NOMO-1 (cell line): Measurements from ENCODE around the gene PXK.
"Not testable (repeated sequence)": the region's sequence is repeated elsewhere in the genome, so short reads cannot be mapped to it uniquely, and the experiment has no call there.

ENCODE experiments used
- DNase-seq, 2 experiments: peaks; one replicate each; lab custom pipeline; 2025; ENCODE audit not compliant: unreplicated experiment in 2 of 2; lab: John Stamatoyannopoulos, UW

PXK gene

DNA sequence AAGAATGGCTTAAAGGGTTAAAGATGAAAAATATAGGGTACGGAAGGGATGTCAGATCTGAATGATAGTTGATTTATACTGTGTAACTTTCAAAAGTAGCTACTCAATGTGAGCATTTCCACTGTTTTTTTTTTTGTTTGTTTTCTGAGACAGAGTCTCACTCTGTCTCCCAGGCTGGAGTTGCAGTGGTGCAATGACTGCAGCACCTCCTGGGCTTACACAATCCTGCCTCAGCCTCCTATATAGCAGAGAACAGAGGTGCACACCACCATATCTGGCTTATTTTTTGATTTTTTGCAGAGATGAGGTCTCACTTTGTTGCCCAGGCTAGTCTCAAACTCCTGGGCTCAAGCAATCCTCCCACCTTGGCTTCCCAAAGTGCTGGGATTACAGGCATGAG is 9.9 kb upstream of the PXK start:
- no peak for DNase-seq

DNA sequence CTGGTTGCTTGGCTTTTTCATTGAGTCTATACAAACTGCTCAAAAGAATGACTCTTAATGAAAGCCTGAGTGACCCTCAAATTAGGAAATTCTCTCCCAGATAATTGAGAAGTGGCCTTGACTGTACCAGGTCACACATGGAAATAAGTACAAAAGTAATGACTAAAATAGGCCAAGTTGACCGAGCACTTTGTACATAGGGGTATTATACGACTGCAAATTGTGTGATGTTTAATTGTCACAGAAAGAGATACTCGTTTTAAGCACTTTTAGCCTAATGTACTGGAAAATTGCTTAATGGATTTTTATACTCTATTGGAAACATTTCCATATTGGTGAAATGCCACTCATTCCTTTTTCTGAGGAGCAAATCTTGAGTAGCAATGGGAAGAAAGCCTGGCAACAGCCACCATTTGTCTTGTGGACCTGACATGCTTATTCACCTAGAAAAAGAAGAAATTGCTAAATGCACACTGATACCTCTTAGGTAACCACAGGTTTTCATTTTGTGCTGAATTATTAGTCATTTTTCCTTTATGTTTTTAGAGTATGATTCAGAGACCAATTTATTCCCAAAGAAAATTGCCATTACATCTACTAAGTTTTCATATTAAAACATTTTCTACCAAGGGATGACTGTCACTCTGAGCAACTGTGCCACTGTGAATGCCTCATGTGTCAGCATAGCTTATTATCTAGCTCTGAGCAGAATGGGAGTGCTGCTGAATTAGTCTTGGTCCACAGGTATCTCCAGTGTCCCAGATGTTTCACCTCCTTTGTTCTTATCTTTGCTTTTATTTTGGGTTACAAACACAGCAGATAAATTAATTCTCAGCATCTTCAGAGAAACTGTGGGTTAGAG is 8.9 kb upstream of the PXK start:
- no peak for DNase-seq

DNA sequence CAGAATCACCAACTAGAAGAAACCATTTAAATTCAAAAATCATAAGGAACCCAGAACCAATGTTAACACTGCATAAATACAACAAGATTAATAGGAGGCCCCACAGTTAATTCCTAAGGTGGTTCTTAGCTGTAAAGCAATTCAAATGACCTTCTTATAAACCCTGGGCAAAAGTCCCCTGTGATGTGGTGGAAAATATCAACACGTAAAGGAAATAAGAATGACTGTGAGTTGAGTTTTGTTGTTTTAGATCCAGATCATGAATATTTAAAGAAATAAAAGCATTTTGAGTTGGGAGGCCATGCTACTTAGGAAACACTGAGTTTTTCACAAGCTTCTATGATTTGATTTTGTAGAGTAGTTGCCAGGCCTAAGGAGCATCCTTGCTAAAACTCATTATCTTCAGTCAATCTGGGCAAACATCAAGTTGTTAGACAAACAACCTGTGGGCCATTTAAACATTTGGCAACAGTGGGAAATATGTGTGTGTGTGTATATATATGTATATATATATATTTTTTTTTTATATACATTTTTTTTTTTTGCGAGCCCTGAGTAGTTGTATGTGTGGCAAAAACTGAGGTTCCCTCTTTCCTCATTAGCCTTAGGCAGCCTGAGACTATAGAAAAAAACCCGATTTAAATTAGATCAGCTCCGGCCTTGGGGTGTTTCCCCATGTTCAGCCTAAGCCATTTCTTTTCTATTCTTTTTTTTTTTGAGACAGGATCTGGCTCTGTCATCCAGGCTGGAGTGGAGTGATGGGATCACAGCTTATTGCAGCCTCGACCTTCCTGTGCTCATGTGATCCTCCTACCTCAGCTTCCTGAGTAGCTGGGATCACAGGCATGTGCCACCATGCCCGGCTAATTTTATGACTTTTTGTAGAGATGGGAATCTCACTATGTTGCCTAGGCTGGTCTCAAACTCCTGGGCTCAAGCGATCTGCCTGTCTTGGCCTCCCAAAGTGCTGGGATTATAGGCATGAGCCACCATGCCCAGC is 8.0 kb upstream of the PXK start:
- no peak for DNase-seq

DNA sequence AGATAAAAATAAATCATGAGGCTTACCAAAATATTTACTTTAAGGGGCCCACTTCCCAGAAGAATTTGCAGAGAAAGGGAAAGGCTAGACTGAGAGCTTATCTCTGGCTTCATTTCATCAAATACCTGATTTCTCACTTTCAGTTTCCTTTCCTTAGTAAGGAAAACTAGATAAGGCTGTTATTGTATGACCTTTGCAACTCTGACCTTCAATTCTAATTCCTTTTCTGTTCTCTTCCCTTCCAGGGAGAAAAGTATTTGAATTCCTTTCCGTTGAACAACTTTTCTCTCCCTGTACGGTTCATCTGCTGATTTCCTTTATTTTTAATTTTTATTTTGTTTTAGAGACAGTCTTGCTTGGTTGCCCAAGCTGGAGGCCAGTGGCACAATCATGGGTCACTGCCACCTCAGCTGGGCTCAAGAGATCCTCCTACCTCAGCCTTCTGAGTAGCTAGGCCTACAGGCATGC is 7.1 kb upstream of the PXK start:
- DNase-seq, result no peak

DNA sequence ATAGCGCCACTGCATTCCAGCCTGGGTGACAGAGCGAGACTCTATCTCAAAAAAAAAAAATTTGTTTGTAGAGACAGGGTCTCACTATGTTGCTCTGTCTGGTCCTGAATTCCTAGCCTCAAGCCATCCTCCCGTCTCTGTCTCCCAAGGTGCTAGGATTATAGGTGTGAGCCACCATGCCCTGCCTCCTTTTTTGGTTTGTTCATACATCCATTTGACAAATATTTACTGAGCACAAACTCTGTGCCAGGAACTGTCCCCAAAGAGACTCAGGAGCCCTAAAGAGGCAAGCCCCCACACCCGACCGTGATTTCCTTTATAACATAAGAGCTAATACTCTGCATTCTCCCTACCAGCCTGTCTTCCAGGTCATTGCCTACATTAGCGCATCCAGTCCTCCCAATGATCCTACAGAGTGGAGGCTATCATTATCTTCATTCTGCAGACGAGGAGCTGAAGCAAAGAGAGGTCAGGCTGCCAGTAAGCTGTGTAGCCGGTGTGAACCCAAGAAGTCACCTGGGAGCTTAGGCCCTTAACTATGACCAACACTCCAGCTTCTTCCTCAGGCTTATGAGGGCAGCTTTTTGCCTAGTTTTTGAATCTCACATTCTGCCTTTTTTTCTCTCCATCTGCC is 6.3 kb upstream of the PXK start:
- no peak for DNase-seq

DNA sequence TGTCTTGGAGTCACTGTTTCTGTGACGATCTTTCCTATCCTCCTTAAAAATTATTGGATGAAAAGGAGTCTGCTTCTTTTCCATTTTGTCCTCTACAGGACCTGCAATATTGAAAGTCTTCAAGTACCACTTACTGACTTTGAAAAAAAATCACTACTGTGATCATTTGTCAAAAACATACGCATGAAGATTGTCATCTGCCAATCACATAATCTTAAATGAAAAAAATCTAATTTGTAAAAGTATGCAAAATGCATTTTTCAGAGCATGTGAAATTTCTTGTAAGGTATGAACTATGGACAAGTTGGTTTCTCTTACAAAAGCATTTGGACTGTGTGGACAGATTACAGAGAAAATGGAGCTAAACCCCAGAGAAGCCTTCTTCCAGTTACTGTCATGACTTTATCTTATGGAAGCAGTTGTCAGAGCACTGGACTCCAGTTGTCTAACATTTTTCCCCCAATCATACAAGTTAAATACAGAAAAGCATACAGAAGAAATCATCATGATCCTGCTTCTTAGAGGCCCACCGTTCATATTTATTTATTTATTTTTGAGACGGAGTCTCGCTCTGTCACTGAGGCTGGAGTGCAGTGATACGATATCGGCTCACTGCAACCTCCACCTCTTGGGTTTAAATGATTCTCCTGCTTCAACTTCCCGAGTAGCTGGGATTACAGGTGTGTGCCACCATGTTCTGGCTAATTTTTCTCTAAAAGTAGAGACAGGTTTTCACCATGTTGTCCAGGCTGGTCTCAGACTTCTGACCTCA is 3.4 kb upstream of the PXK start:
- no peak for DNase-seq

DNA sequence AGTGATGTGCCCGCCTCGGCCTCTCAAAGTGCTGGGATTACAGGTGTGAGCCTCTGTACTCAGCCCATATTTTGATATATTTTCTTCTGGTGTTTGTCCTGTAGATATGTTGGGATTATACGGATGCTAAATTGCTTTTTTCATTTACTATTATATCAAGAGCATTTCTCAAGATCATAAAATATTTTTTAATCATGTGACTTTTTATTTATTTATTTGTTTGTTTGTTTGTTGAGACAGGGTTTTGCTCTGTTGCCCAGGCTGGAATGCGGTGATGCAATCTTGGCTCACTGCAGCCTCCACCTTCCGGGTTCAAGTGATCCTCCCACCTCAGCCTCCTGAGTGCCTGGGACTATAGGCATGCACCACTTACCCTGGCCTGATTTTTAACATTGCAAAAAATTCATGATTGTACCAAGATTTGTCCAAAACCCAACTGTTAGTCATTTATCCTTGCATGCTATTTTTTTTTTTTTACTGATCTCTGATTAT is 2.7 kb upstream of the PXK start:
- no peak for DNase-seq

DNA sequence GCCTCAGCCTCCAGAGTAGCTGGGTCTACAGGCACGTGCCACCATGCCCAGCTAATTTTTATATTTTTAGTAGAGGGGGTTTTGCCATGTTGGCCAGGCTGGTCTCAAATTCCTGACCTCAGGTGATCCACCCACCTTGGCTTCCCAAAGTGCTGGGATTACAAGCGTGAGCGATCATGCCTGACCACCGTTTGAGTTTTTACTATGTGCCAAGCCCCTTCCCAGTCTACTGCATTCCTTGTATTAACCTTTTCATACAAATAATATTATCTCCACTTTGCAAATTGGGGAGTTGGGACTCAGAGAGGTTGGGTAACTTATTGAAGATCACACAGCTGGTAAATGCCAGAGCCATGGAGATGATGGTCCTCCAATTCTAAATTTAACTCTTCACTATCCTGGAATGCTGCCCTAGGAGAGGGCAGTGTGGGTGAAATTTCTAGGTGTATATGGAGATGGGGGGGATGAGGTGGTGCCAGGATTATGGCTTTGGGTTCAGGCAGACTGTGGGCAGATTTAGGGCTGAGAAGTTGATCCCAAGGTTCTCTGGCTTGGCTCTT is 1.0 kb upstream of the PXK start:
- DNase-seq, result no peak

DNA sequence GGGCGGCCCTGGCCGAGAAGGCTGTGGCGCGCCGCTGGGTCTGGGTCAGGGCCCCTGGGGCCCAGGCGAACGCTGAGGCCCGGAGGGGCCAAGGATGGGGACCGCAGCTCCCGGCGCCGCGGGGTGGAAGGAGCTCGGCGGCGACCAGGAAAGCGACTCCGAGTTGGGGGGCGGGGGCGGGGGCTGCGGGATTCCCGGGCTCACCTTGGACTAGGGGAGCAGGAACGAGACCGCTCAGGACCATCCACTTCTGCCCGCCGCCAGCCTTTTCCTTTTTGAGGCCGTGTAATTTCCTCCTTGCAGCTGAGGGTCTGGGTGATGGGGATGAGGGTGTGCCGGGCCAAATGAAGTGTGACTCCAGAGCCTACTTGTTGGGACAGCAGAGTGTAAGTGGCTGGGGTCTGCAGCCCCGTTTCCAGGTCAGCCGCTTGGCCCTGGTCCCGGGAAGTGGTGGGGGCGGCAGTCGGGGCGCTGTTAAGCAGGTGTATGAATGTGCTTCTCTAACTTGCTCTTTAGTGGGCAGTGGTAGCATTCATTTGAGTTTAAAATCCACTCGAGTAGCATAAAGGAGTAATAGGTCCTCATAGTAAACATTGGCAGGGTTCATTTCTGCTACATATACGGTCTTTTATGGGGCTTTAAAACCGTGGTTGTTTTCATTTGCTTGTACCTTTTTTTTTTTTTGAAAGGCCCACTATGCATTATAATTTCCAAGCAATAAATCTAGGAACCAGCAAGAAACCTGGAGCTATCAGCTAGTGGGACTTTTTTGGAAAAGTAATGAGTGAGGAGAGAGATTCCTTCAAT is 717 bp downstream of the PXK start:
- DNase-seq, result peak in 1 of 2 experiments; percentile 39

DNA sequence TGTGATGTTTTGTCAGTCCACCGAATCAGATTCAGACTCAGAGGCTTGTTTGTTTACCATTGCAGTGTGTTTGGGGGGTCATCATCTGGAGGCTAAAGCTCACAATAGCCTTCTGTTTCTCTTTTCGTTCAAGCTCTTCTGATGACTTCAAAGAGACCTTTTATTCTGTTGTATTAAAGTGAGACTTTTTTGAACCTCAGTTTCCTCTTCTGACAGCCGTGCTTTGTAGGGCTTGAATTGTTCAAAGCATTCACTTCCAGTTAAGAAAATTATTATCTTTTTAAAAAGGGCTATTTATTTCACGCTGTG is 1.3 kb downstream of the PXK start:
- no peak for DNase-seq

DNA sequence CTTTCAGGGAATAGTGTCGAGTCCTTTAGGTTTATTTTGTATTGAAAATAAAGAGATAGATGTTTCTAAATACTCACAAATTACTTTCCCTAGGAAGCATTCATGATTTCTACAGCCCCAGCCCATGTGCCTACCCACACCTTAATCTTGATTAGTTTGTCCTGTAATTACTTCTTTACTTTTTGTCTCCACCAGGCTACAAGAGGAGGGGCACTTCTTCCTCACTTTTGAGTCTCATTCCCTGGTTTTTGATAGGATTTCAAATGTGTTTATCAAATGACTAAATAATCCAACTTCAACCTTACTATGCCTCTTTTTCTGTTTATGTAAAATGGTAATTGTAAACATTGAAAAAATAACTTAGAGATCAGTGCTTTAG is 1.8 kb downstream of the PXK start:
- DNase-seq, result no peak

DNA sequence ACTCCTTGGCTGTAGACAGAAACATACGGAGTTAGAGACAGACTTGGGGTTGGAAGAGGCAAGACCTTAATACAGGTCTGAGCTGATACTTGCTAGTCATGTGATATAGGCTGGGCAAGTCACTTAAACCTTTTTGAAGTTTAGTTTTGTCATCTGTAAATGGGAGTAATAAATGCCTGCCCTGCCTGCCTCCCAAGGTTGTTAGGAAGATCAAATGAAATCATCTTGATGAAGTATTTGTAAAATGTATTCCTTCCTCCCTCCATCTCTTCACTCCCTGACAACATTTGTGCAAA is 2.9 kb downstream of the PXK start:
- peak in 1 of 2 experiments; percentile 79 for DNase-seq

DNA sequence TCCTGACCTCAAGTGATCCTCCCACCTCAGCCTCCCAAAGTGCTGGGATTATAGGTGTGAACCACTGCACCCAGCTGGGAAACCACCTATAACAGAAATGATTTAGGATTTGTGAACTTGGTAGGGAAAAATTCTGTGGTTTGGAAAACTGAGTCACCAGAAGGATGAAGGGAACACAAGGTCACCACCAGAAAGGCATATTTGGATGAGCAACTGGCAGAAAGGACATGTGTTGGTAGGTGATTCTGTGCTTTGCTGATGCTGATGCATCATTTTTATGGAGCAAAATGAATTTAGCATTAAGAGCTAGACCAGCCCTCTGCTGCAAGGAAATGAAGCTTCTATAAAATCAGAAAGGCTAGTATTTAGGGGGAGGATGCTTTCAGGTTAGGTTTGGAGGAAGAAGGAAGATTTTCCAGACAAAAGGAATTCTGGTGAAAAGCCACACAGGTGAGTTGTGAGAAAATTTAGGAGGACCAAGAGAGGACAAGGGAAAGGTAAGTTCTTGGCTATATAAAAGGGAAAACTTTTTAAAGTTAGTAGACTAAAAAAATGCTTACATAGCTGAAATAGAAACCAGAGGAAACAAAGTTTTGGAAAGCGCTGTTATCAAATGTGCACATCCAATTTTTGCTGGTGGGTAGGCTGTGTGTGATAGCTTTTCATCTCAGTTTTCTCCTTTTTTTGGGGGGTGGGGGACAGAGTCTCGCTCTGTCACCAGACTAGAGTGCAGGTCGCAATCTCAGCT is 3.6 kb downstream of the PXK start:
- DNase-seq, result no peak

DNA sequence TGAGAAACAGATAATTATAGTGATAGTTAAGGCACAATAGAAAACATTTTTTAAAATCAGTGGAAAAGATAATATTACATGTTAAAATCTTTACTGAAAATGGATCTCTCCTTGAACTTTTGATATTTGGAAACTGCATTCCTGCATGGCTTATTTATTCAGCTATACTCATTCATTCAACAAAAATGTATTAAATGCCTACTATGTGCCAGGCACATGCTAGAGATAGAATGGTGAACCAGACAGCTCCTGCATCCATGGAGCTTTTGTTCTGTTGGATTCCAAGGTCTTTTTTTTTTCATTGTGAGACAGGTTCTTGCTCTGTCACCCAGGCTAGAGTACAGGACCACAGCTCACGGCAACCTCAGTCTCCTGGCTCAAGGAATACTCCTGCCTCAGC is 4.5 kb downstream of the PXK start:
- no peak for DNase-seq

DNA sequence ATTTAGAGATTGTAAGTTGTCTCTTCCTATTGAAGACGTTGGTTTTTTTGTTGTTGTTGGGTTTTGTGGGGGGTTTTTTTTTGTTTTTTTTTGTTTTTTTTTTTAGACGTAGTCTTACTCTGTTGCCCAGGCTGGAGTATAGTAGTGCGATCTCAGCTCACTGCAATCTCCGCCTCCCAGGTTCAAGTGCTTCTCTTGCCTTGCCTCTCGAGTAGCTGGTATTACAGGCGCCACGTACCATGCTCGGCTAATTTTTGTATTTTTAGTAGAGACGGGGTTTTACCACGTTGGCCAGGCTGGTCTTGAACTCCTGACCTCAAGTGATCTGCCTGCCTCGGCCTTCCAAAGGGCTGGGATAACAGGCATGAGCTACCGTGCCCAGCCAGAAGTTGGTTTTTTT is 6.5 kb downstream of the PXK start:
- DNase-seq, result not testable (repeated sequence)

DNA sequence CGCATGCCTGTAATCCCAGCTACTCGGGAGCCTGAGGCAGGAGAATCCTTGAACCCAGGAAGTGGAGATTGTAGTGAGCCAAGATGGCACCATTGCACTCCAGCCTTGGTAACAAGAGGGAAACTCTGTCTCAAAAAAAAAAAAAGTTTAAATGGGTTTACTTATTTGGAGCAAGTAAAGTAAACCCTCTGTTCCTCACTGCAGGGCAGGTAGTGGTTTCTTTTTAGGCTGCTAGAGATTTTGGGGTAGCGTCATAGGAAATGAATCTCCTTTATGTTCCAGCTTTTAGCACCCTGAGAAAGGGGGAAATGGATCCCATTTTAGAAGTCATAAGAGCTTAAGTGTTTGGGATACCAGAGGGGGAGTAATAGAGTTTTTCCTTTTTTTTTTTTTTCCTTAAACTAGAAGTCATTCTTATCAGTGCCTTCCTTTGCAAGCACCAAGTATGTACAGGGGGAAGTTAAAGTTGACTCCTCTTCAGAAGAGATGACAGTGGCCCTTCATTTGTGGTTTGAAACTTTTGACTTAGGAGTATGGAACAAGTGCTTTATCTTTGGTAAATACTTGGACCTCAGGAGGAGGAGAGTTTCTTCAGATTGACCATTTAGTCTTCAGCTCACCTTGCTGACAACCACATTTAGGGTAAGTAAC is 8.0 kb downstream of the PXK start:
- DNase-seq, result no peak

DNA sequence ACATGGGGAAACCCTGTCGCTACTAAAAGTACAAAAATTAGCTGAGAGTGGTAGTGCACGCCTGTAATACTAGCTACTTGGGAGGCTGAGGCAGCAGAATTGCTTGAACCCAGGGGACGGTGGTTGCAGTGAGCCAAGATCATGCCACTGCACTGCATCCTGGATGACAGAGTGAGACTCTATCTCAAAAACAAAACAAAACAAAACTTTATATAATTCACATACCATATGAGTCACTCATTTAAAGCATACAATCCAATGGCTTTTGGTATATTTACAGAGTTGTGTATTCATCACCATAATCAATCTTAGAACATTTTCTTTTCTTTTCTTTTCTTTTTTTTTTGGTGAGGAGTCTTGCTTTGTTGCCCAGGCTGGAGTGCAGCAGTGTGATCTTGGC is 8.7 kb downstream of the PXK start:
- no peak for DNase-seq

DNA sequence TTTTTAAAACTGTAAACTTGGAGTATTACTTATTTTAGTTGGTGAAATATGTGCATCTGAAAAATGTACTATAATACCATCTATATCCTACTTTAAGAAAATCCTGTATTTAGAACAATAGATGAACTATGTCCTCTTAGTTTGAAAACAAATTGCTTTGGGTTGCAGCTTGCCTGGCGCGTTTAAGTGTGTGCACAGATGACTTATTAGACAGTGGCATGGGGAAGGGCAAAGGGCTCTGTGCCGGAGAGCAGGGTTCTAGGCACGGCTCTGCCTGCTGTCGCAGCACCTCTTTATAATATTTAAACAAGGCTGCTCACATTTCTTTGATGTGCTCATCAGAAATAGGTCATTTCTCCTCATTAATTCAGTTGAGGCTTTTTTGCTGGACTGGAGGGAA is 10.0 kb downstream of the PXK start:
- no peak for DNase-seq
